Forelimb muscle (tissue), 1 donor: ENCODE data around the gene TRIOBP. TPM values are rescaled to one million over a fixed set of nuclear protein-coding genes. Genes with fewer than 3 reads are reported as not detected.
"Not testable (repeated sequence)": the region's sequence is repeated elsewhere in the genome, so short reads cannot be mapped to it uniquely, and the experiment has no call there.

ENCODE experiments used
- DNase-seq: peaks from one replicate; pipeline ENCODE4 v3.0.0-alpha.2; 2013; ENCODE audit warnings: low read depth
- polyA plus RNA-seq: library from polyadenylated mRNA; unstranded; fragments of 120-200 nt; gene quantifications from one replicate; pipeline ENCODE4 v1.2.1, GENCODE V29; 2013; ENCODE audit not compliant: insufficient read length

TRIOBP gene
- polyA plus RNA-seq, 1 donor = 39.9 TPM

GRCh38 chr22:37692627-37693285 lies 4.1 kb upstream of the TRIOBP start:
- DNase-seq = no peak

- DNase-seq = not testable (repeated sequence)
Measured at GRCh38 chr22:37694131-37694530, 2.7 kb upstream of the TRIOBP start.

GRCh38 chr22:37696260-37696656 lies 590 bp upstream of the TRIOBP start:
- DNase-seq = not testable (repeated sequence)

- no peak for DNase-seq
Measured at GRCh38 chr22:37697538-37697835, 639 bp downstream of the TRIOBP start.

GRCh38 chr22:37701141-37701786 lies 4.4 kb downstream of the TRIOBP start:
- no peak for DNase-seq

- DNase-seq = no peak
Measured at GRCh38 chr22:37703906-37704305, 7.1 kb downstream of the TRIOBP start.

GRCh38 chr22:37704645-37705044 lies 7.8 kb downstream of the TRIOBP start:
- no peak for DNase-seq

- DNase-seq = no peak
Measured at GRCh38 chr22:37705205-37705604, 8.4 kb downstream of the TRIOBP start.

- DNase-seq = no peak
Measured at GRCh38 chr22:37708580-37709444, 12.0 kb downstream of the TRIOBP start.

GRCh38 chr22:37709445-37709765 lies 12.6 kb downstream of the TRIOBP start:
- no peak for DNase-seq

GRCh38 chr22:37710675-37711074 lies 13.8 kb downstream of the TRIOBP start:
- DNase-seq = no peak

- DNase-seq = no peak
Measured at GRCh38 chr22:37711490-37711889, 14.6 kb downstream of the TRIOBP start.

GRCh38 chr22:37713761-37714160 lies 16.9 kb downstream of the TRIOBP start:
- DNase-seq = no peak

GRCh38 chr22:37714634-37715033 lies 17.8 kb downstream of the TRIOBP start:
- no peak for DNase-seq

- no peak for DNase-seq
Measured at GRCh38 chr22:37715760-37716159, 18.9 kb downstream of the TRIOBP start.

GRCh38 chr22:37716708-37717107 lies 19.9 kb downstream of the TRIOBP start:
- DNase-seq = no peak

GRCh38 chr22:37717235-37717634 lies 20.4 kb downstream of the TRIOBP start:
- DNase-seq = not testable (repeated sequence)

- not testable (repeated sequence) for DNase-seq
Measured at GRCh38 chr22:37717746-37718305, 21.0 kb downstream of the TRIOBP start.

GRCh38 chr22:37725551-37726240 lies 28.8 kb downstream of the TRIOBP start:
- no peak for DNase-seq

GRCh38 chr22:37726241-37726887 lies 29.5 kb downstream of the TRIOBP start:
- DNase-seq = no peak

GRCh38 chr22:37728620-37729019 lies 31.8 kb downstream of the TRIOBP start:
- DNase-seq = no peak
